HepG2 (cell line): Measurements from ENCODE around the gene ZC3H15. TPM values are rescaled to one million over a fixed set of nuclear protein-coding genes. Genes with fewer than 3 reads are reported as not detected.

Experiments
- ARNT2 ChIP-seq: sonication (generic); formaldehyde crosslinking; IDR thresholded peaks from 2 replicates; pipeline ENCODE4 v1.8.0; 2022; ENCODE audit warnings: mild to moderate bottlenecking, low read depth, missing genetic modification reagents, moderate library complexity
- ATM ChIP-seq: fragments of 450-650 bp; IDR thresholded peaks from 2 replicates; pipeline ENCODE4 v1.7.1; 2017; ENCODE audit warnings: mild to moderate bottlenecking, borderline replicate concordance
- BCL6 ChIP-seq: IDR thresholded peaks from 2 replicates; pipeline ENCODE4 v1.6.1; 2016; ENCODE audit warnings: missing genetic modification reagents, missing compliant biosample characterization
- CEBPG ChIP-seq: IDR thresholded peaks from 2 replicates; pipeline ENCODE4 v1.6.1; 2016
- CENPT ChIP-seq: sonication (generic); formaldehyde crosslinking; IDR thresholded peaks from 2 replicates; pipeline ENCODE4 v1.8.0; 2022; ENCODE audit warnings: low read depth, mild to moderate bottlenecking, moderate library complexity, missing genetic modification reagents
- E2F1 ChIP-seq: sonication (generic); formaldehyde crosslinking; IDR thresholded peaks from 2 replicates; pipeline ENCODE4 v1.5.0; 2020; ENCODE audit warnings: missing genetic modification reagents
- FIP1L1 ChIP-seq: fragments of 200-400 bp; formaldehyde crosslinking; IDR thresholded peaks from 2 replicates; pipeline ENCODE4 v1.6.1; 2018; ENCODE audit warnings: low read depth, mild to moderate bottlenecking, low read length, moderate library complexity, borderline replicate concordance; ENCODE audit not compliant: insufficient read depth
- GABPB1 ChIP-seq: IDR thresholded peaks from 2 replicates; pipeline ENCODE4 v1.6.1; 2016; ENCODE audit warnings: mild to moderate bottlenecking, missing genetic modification reagents, moderate library complexity, missing compliant biosample characterization
- GFI1 ChIP-seq: sonication (generic); formaldehyde crosslinking; IDR thresholded peaks from 2 replicates; pipeline ENCODE4 v1.5.0; 2020; ENCODE audit warnings: missing genetic modification reagents, mild to moderate bottlenecking, borderline replicate concordance
- MAF1 ChIP-seq: sonication (generic); formaldehyde crosslinking; IDR thresholded peaks from 2 replicates; pipeline ENCODE4 v1.5.0; 2020; ENCODE audit warnings: missing genetic modification reagents, borderline replicate concordance
- MED13 ChIP-seq: sonication (generic); formaldehyde crosslinking; IDR thresholded peaks from 2 replicates; pipeline ENCODE4 v1.5.0; 2020; ENCODE audit warnings: missing genetic modification reagents
- RXRB ChIP-seq: IDR thresholded peaks from 2 replicates; pipeline ENCODE4 v1.6.1; 2016; ENCODE audit warnings: borderline replicate concordance, missing genetic modification reagents, missing compliant biosample characterization
- SAFB2 ChIP-seq: sonication (generic); formaldehyde crosslinking; IDR thresholded peaks from 2 replicates; pipeline ENCODE4 v1.5.1; 2020; ENCODE audit warnings: missing genetic modification reagents, low read depth, mild to moderate bottlenecking, borderline replicate concordance
- SOX6 ChIP-seq, 2 experiments: fragments of 450-650 bp in 1 of 2; sonication (generic) in 1 of 2; formaldehyde crosslinking in 1 of 2; IDR thresholded peaks; 2 replicates each; pipeline versions ENCODE4 v1.4.0 to v1.6.1; 2017 to 2020; ENCODE audit warnings: antibody characterized with exemption in 1 of 2, mild to moderate bottlenecking in 1 of 2, missing genetic modification reagents in 1 of 2
- UBTF ChIP-seq: sonication (generic); formaldehyde crosslinking; IDR thresholded peaks from 2 replicates; pipeline ENCODE4 v1.4.0; 2020; ENCODE audit warnings: mild to moderate bottlenecking, missing genetic modification reagents
- ZFP1 ChIP-seq: IDR thresholded peaks from 2 replicates; pipeline ENCODE4 v1.6.1; 2016
- ZKSCAN1 ChIP-seq: fragments of 150-350 bp; IDR thresholded peaks from 2 replicates; pipeline ENCODE4 v1.6.1; 2014; ENCODE audit warnings: low read length
- ZMYM4 ChIP-seq: sonication (generic); formaldehyde crosslinking; IDR thresholded peaks from 2 replicates; pipeline ENCODE4 v1.8.1; 2023; ENCODE audit warnings: mild to moderate bottlenecking, missing genetic modification reagents
- ZNF563 ChIP-seq: sonication (generic); formaldehyde crosslinking; IDR thresholded peaks from 2 replicates; pipeline ENCODE4 v1.8.0; 2022; ENCODE audit warnings: mild to moderate bottlenecking, moderate library complexity, missing genetic modification reagents
- ZNF569 ChIP-seq: sonication (generic); formaldehyde crosslinking; IDR thresholded peaks from 2 replicates; pipeline ENCODE4 v1.5.0; 2020; ENCODE audit warnings: mild to moderate bottlenecking, missing genetic modification reagents, moderate library complexity, borderline replicate concordance
- ZNF605 ChIP-seq: sonication (generic); formaldehyde crosslinking; IDR thresholded peaks from 2 replicates; pipeline ENCODE4 v1.8.0; 2022; ENCODE audit warnings: mild to moderate bottlenecking, missing genetic modification reagents
- ZNF619 ChIP-seq: sonication (generic); formaldehyde crosslinking; IDR thresholded peaks from 2 replicates; pipeline ENCODE4 v1.4.0; 2020; ENCODE audit warnings: mild to moderate bottlenecking, missing genetic modification reagents
- ZNF678 ChIP-seq: sonication (generic); formaldehyde crosslinking; IDR thresholded peaks from 2 replicates; pipeline ENCODE4 v1.4.0; 2020; ENCODE audit warnings: mild to moderate bottlenecking, missing genetic modification reagents
- ZNF792 ChIP-seq: IDR thresholded peaks from 2 replicates; pipeline ENCODE4 v1.6.1; 2016
- ZNF816 ChIP-seq: sonication (generic); formaldehyde crosslinking; IDR thresholded peaks from 2 replicates; pipeline ENCODE4 v1.8.0; 2022; ENCODE audit warnings: missing genetic modification reagents, mild to moderate bottlenecking, borderline replicate concordance
- polyA plus RNA-seq, 8 experiments: library from polyadenylated mRNA; depleted of rRNA in 3 of 8; stranded (reverse) in 7 of 8; unstranded in 1 of 8; fragments of >200 nt; fragmentation: Illumina TruSeq in 4 of 8; extraction: Trizol in 4 of 8; gene quantifications; 2 replicates each; pipeline versions ENCODE4 v1.2.1 to v1.2.3, GENCODE V29; 2011 to 2016; ENCODE audit warnings: low read depth in 4 of 8, missing spikeins in 1 of 8, mixed read lengths in 1 of 8; ENCODE audit not compliant: insufficient read depth in 1 of 8
- total RNA-seq, 5 experiments: library from RNA; depleted of rRNA; stranded (reverse); fragments of >200 nt; fragmentation: Illumina TruSeq; extraction: Trizol; gene quantifications; 2 replicates each; pipeline ENCODE4 v1.2.3, GENCODE V29; 2016; ENCODE audit warnings: low read depth in 1 of 5
- TF ChIP-seq, protein P1 (sequence below): fragments of 450-650 bp; IDR thresholded peaks from 2 replicates; pipeline ENCODE4 v1.6.1; 2017
- TF ChIP-seq, protein P2 (sequence below): sonication (generic); formaldehyde crosslinking; IDR thresholded peaks from 2 replicates; pipeline ENCODE4 v1.4.0; 2020; ENCODE audit warnings: missing genetic modification reagents, borderline replicate concordance

Gene ZC3H15
- total and polyA plus RNA-seq, 2 of the 13 experiments (the other 11 are each of a cell fraction or from before 2014, with no cell fraction given), result 84.6 to 168 TPM

DNA sequence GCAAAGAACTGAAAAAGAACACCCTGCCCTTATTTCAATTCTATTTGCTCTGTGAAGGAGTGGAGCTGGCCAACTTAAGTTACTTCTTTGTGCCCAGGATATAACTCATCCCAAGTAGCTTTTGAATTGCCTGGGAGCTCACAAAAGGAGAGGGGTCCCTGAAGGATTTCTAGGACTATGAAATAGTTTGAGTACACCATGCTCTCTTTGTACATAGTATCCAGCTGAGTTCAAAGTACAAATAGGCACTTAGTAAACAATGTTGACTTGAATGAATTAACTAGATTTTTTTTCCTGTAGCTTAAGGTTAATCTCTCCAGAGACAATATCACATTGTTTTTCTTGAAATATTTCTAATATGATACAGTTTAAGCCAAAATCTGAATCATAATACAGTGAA, 47.7 kb downstream of the ZC3H15 start (continued):
- TF ChIP-seq MED13 (CRISPR knock-in tag), result peak; percentile 28; the same call in 1 of the 2 replicates
- TF ChIP-seq FIP1L1, result no peak
- no peak for TF ChIP-seq ZFP1
- TF ChIP-seq SAFB2 (CRISPR knock-in tag), result no peak
- no peak for TF ChIP-seq ZNF792 (CRISPR knock-in tag)
- no peak for TF ChIP-seq MAF1 (CRISPR knock-in tag)
- no peak for TF ChIP-seq ZNF605 (CRISPR knock-in tag)
- TF ChIP-seq, protein P1, sequence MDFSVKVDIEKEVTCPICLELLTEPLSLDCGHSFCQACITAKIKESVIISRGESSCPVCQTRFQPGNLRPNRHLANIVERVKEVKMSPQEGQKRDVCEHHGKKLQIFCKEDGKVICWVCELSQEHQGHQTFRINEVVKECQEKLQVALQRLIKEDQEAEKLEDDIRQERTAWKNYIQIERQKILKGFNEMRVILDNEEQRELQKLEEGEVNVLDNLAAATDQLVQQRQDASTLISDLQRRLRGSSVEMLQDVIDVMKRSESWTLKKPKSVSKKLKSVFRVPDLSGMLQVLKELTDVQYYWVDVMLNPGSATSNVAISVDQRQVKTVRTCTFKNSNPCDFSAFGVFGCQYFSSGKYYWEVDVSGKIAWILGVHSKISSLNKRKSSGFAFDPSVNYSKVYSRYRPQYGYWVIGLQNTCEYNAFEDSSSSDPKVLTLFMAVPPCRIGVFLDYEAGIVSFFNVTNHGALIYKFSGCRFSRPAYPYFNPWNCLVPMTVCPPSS, result no peak
- no peak for TF ChIP-seq GABPB1 (CRISPR knock-in tag)
- TF ChIP-seq, protein P2, sequence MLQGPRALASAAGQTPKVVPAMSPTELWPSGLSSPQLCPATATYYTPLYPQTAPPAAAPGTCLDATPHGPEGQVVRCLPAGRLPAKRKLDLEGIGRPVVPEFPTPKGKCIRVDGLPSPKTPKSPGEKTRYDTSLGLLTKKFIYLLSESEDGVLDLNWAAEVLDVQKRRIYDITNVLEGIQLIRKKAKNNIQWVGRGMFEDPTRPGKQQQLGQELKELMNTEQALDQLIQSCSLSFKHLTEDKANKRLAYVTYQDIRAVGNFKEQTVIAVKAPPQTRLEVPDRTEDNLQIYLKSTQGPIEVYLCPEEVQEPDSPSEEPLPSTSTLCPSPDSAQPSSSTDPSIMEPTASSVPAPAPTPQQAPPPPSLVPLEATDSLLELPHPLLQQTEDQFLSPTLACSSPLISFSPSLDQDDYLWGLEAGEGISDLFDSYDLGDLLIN (CRISPR knock-in tag), result no peak
- no peak for TF ChIP-seq ZNF619 (CRISPR knock-in tag)
- TF ChIP-seq ZNF816 (CRISPR knock-in tag), result 0 out of 2 replicates have a peak, but pooled peaks have one; percentile 63
- TF ChIP-seq GFI1 (CRISPR knock-in tag), result peak; percentile 88
- peak; percentile 54; the same call in 1 of the 2 replicates for TF ChIP-seq CEBPG (CRISPR knock-in tag)
- TF ChIP-seq SOX6 (IDR thresholded peaks at IDR 0.05), result no peak
- TF ChIP-seq SOX6 (CRISPR knock-in tag; IDR thresholded peaks at IDR 0.05), result peak; percentile 74
- TF ChIP-seq CENPT, result no peak
- TF ChIP-seq E2F1 (CRISPR knock-in tag), result no peak
- peak; percentile 52; the same call in 1 of the 2 replicates for TF ChIP-seq ZMYM4 (CRISPR knock-in tag)
- TF ChIP-seq RXRB, result peak; percentile 53; the same call in 1 of the 2 replicates
- no peak for TF ChIP-seq ZKSCAN1
- peak; percentile 91 for TF ChIP-seq BCL6 (CRISPR knock-in tag)
- TF ChIP-seq ATM, result no peak
- TF ChIP-seq ARNT2 (CRISPR knock-in tag), result no peak
- TF ChIP-seq ZNF569 (CRISPR knock-in tag), result no peak
- no peak for TF ChIP-seq ZNF563 (CRISPR knock-in tag)
- no peak for TF ChIP-seq ZNF678 (CRISPR knock-in tag)
- no peak for TF ChIP-seq UBTF (CRISPR knock-in tag)
